Fibroblast of mammary gland (primary cell): Measurements from ENCODE around the gene TTC16.

Experiments
- DNase-seq: peaks from one replicate; pipeline ENCODE4 v3.0.0-alpha.2; 2010; ENCODE audit warnings: low read depth
- H3K4me3 ChIP-seq: 2 replicates; pipeline ENCODE4 v1.5.1; 2011; ENCODE audit warnings: low read depth, mild to moderate bottlenecking, low read length, moderate library complexity; ENCODE audit not compliant: control insufficient read depth
- CTCF ChIP-seq: conservative IDR thresholded peaks from 2 replicates; pipeline ENCODE4 v1.5.1; 2011; ENCODE audit warnings: low read depth, low read length, inconsistent platforms; ENCODE audit not compliant: control insufficient read depth, insufficient read depth

TTC16 gene

GRCh38 chr9:127763918-127764384 lies 48.1 kb downstream of the TTC16 start:
- H3K4me3 ChIP-seq: no peak overlapping the region
- TF ChIP-seq CTCF: peak; percentile 30
- peak; percentile 23 for DNase-seq

GRCh38 chr9:127765418-127765817 lies 49.5 kb downstream of the TTC16 start:
- TF ChIP-seq CTCF: no peak
- H3K4me3 ChIP-seq: no peak overlapping the region
- no peak for DNase-seq

GRCh38 chr9:127767410-127767809 lies 51.5 kb downstream of the TTC16 start:
- no peak for DNase-seq
- TF ChIP-seq CTCF: no peak
- no peak overlapping the region for H3K4me3 ChIP-seq

- H3K4me3 ChIP-seq: no peak overlapping the region
- DNase-seq: no peak
- no peak for TF ChIP-seq CTCF
Measured at GRCh38 chr9:127767909-127768331, 52.0 kb downstream of the TTC16 start.

- no peak for DNase-seq
- no peak overlapping the region for H3K4me3 ChIP-seq
Measured at GRCh38 chr9:127768698-127769097, 52.8 kb downstream of the TTC16 start.

GRCh38 chr9:127769101-127769500 lies 53.2 kb downstream of the TTC16 start:
- TF ChIP-seq CTCF: no peak

More at GRCh38 chr9:127768698-127769097, 52.8 kb downstream of the TTC16 start:
- TF ChIP-seq CTCF: no peak

More at GRCh38 chr9:127769101-127769500, 53.2 kb downstream of the TTC16 start:
- DNase-seq: no peak
- no peak overlapping the region for H3K4me3 ChIP-seq
